ENCODE results near the gene RGL1. TPM values are rescaled to one million over a fixed set of nuclear protein-coding genes. Genes with fewer than 3 reads are reported as not detected.
A peak's percentile ranks its signal among the peaks of the same experiment; 100 is the strongest.

Gene RGL1
- total RNA-seq, 1 experiment from 2014 or later, result 2.1 TPM

DNA sequence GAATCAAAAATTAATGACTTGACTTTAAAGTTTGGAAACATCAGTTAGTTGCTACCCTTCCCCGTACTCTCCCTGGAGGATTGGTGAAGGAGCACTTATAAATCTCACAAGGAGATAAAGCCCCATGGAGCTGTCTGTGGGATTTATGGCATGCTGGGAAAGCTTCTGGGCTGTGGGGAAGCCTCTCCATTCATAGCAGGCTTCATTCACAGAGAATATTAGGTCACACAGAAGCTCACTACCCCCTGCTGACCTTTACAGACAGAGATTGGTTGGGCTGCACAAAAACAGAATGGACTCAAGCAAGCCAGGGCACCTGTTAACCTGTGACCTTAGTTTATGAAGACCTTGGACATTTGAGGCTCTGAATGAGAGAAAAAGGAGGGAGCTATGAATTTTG lies 32.1 kb downstream of the RGL1 start:
- peaks cover 7% of the 10 kb centered on the region for H3K9me3 Mint-ChIP-seq (ENCODE audit: unreplicated experiment)
- no peaks in the 10 kb centered on the region for H3K27me3 Mint-ChIP-seq (ENCODE audit: insufficient read depth, unreplicated experiment)
- ChIA-PET POLR2A (no interaction called here), CTCF (interaction anchor here (0.8 to 1.0 kb wide), 2 partner anchors 10 to 152 kb away, joined by 3 read pairs; no protein-coding TSS in a partner anchor)
- no peak overlapping the region for H3K27ac Mint-ChIP-seq (ENCODE audit: low read depth, unreplicated experiment)
- no peak overlapping the region for H3K4me3 Mint-ChIP-seq (ENCODE audit: unreplicated experiment)
- BruUV-seq (replicated peaks), result no TSS peak
- intact Hi-C loops (cut with micrococcal nuclease), result no loop called here
- no peak for DNase-seq (ENCODE audit: unreplicated experiment)
- H3K36me3 Mint-ChIP-seq (ENCODE audit: insufficient read depth, unreplicated experiment), result no peaks in the 10 kb centered on the region
- no peaks in the 10 kb centered on the region for H3K4me1 Mint-ChIP-seq (ENCODE audit: insufficient read depth, unreplicated experiment)
- TF ChIP-seq, protein P1, sequence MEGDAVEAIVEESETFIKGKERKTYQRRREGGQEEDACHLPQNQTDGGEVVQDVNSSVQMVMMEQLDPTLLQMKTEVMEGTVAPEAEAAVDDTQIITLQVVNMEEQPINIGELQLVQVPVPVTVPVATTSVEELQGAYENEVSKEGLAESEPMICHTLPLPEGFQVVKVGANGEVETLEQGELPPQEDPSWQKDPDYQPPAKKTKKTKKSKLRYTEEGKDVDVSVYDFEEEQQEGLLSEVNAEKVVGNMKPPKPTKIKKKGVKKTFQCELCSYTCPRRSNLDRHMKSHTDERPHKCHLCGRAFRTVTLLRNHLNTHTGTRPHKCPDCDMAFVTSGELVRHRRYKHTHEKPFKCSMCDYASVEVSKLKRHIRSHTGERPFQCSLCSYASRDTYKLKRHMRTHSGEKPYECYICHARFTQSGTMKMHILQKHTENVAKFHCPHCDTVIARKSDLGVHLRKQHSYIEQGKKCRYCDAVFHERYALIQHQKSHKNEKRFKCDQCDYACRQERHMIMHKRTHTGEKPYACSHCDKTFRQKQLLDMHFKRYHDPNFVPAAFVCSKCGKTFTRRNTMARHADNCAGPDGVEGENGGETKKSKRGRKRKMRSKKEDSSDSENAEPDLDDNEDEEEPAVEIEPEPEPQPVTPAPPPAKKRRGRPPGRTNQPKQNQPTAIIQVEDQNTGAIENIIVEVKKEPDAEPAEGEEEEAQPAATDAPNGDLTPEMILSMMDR (IDR thresholded peaks at IDR 0.05; ENCODE audit: unreplicated experiment), result no peak

DNA sequence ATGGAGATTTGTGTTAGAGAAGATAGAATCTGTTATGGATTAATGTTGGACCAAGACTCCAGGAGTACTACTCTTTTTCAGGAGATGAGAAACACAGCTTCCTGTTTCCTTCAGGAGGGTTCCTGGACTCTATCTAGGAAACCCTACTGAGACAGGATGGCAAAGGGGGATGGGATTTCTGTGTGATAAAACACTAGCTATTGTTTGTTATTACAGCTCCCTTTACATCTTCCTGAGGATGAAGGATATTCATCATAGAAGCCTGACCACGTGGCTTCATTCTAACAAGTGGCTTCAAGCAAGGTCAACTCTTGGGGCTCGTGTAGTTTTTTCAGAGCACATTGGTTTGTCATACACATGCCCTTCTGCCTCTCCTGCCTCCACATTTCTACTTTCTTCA lies 33.3 kb downstream of the RGL1 start:
- ChIA-PET POLR2A (no interaction called here), CTCF (no interaction called here)
- no TSS peak for BruUV-seq (replicated peaks)
- DNase-seq (ENCODE audit: unreplicated experiment), result no peak
- Mint-ChIP-seq H3K4me1 (ENCODE audit: insufficient read depth, unreplicated experiment) (no peaks in the 10 kb centered on the region), H3K4me3 (ENCODE audit: unreplicated experiment) (no peak overlapping the region), H3K36me3 (ENCODE audit: insufficient read depth, unreplicated experiment) (no peaks in the 10 kb centered on the region), H3K27me3 (ENCODE audit: insufficient read depth, unreplicated experiment) (no peaks in the 10 kb centered on the region), H3K9me3 (ENCODE audit: unreplicated experiment) (peaks cover 7% of the 10 kb centered on the region), H3K27ac (ENCODE audit: low read depth, unreplicated experiment) (no peak overlapping the region)
- TF ChIP-seq, protein P1 (IDR thresholded peaks at IDR 0.05; ENCODE audit: unreplicated experiment), result no peak
- intact Hi-C loops (cut with micrococcal nuclease), result no loop called here

DNA sequence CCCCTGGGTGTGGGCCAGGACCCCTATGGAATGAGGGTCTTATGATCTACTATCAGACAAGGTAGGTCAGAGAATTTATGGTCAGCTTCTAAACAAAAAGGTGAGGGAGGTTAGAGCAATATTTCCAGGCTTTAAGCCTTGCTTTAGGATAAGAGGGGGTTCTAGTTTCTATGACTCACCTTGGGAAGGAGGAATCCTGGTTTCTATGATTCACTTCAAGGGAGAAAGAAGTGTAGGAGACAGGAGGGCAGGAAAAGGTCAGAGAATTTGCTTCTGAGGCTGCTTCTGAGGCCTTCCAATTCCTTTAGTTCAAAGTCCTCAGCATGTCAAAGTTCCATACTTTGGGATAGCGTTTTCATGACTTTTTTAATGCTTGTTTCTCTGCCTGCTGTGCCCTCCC lies 35.2 kb downstream of the RGL1 start:
- Mint-ChIP-seq H3K4me1 (ENCODE audit: insufficient read depth, unreplicated experiment) (no peaks in the 10 kb centered on the region), H3K9me3 (ENCODE audit: unreplicated experiment) (peaks cover 7% of the 10 kb centered on the region), H3K36me3 (ENCODE audit: insufficient read depth, unreplicated experiment) (no peaks in the 10 kb centered on the region), H3K27me3 (ENCODE audit: insufficient read depth, unreplicated experiment) (no peaks in the 10 kb centered on the region), H3K27ac (ENCODE audit: low read depth, unreplicated experiment) (no peak overlapping the region), H3K4me3 (ENCODE audit: unreplicated experiment) (no peak overlapping the region)
- peak; percentile 52 for DNase-seq (ENCODE audit: unreplicated experiment)
- intact Hi-C loops (cut with micrococcal nuclease), result no loop called here
- no TSS peak for BruUV-seq (replicated peaks)
- CTCF ChIA-PET, result no interaction called here
- TF ChIP-seq, protein P1 (IDR thresholded peaks at IDR 0.05; ENCODE audit: unreplicated experiment), result no peak
- POLR2A ChIA-PET, result no interaction called here

DNA sequence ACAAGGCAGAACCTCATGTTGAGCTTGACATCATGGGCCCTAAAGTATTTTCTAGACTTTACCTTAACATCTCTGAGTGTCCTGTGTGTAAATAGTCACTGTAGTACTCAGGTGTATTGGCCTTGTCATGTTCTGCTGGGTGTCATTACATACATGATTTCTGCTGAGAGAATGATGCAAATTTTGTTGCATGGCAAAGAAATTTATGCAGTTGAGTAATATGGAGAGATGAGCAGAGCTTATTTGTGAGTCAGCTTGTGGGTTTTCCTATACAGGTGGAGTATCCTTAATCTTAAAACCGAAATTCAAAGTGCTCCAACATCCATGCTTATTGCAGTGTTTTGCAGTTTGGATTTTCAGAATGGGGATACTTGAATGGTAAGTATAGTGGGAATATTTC lies 36.6 kb downstream of the RGL1 start:
- H3K27ac Mint-ChIP-seq (ENCODE audit: low read depth, unreplicated experiment), result no peak overlapping the region
- no peaks in the 10 kb centered on the region for H3K4me1 Mint-ChIP-seq (ENCODE audit: insufficient read depth, unreplicated experiment)
- no peaks in the 10 kb centered on the region for H3K36me3 Mint-ChIP-seq (ENCODE audit: insufficient read depth, unreplicated experiment)
- ChIA-PET CTCF (interaction anchor here (0.6 to 1.3 kb wide), 2 partner anchors 12 to 1405 kb away, joined by 3 to 4 read pairs; no protein-coding TSS in a partner anchor), POLR2A (interaction anchor here (0.5 kb wide), 1 partner anchor 35 kb away, joined by 3 read pairs; no protein-coding TSS in a partner anchor)
- peak; percentile 21 for DNase-seq (ENCODE audit: unreplicated experiment)
- TF ChIP-seq, protein P1 (IDR thresholded peaks at IDR 0.05; ENCODE audit: unreplicated experiment), result no peak
- H3K4me3 Mint-ChIP-seq (ENCODE audit: unreplicated experiment), result no peak overlapping the region
- intact Hi-C loops (cut with micrococcal nuclease), result no loop called here
- BruUV-seq (replicated peaks), result no TSS peak
- H3K27me3 Mint-ChIP-seq (ENCODE audit: insufficient read depth, unreplicated experiment), result no peaks in the 10 kb centered on the region
- peaks cover 7% of the 10 kb centered on the region for H3K9me3 Mint-ChIP-seq (ENCODE audit: unreplicated experiment)

Measured in MCF 10A (cell line).